GM18858 (cell line): ENCODE results near the gene DLGAP1.
"Not testable (repeated sequence)": the region's sequence is repeated elsewhere in the genome, so short reads cannot be mapped to it uniquely, and the experiment has no call there.

Source experiments
- ATAC-seq: cut with Tn5 transposase; IDR thresholded peaks from one replicate; pipeline ENCODE4 v1.9.1; 2021; ENCODE audit not compliant: unreplicated experiment

The DLGAP1 gene

GRCh38 chr18:3597409-3598357 lies 857.4 kb downstream of the DLGAP1 start:
- ATAC-seq: no peak

- no peak for ATAC-seq
Measured at GRCh38 chr18:3596637-3597384, 858.3 kb downstream of the DLGAP1 start.

GRCh38 chr18:3596324-3596636 lies 858.8 kb downstream of the DLGAP1 start:
- no peak for ATAC-seq

- ATAC-seq: peak; percentile 46
Measured at GRCh38 chr18:3595369-3596273, 859.5 kb downstream of the DLGAP1 start.

- ATAC-seq: no peak
Measured at GRCh38 chr18:3594760-3595368, 860.2 kb downstream of the DLGAP1 start.

- ATAC-seq: peak; percentile 50
Measured at GRCh38 chr18:3593904-3594759, 861.0 kb downstream of the DLGAP1 start.

- ATAC-seq: peak; percentile 3
Measured at GRCh38 chr18:3593381-3593903, 861.7 kb downstream of the DLGAP1 start.

GRCh38 chr18:3592864-3593263 lies 862.2 kb downstream of the DLGAP1 start:
- no peak for ATAC-seq

- no peak for ATAC-seq
Measured at GRCh38 chr18:3590096-3590630, 864.9 kb downstream of the DLGAP1 start.

GRCh38 chr18:3585656-3586509 lies 869.2 kb downstream of the DLGAP1 start:
- no peak for ATAC-seq

GRCh38 chr18:3584897-3585460 lies 870.1 kb downstream of the DLGAP1 start:
- ATAC-seq: no peak

- ATAC-seq: no peak
Measured at GRCh38 chr18:3584266-3584861, 870.7 kb downstream of the DLGAP1 start.

GRCh38 chr18:3583873-3584247 lies 871.2 kb downstream of the DLGAP1 start:
- ATAC-seq: no peak

GRCh38 chr18:3583106-3583872 lies 871.8 kb downstream of the DLGAP1 start:
- not testable (repeated sequence) for ATAC-seq

- ATAC-seq: no peak
Measured at GRCh38 chr18:3581890-3582289, 873.2 kb downstream of the DLGAP1 start.

GRCh38 chr18:3580523-3581025 lies 874.5 kb downstream of the DLGAP1 start:
- ATAC-seq: not testable (repeated sequence)

- ATAC-seq: no peak
Measured at GRCh38 chr18:3579701-3580100, 875.4 kb downstream of the DLGAP1 start.
